Activated T-cell treated with anti-CD3 and anti-CD28 coated beads for 48 hours (primary cell): Measurements from ENCODE around the gene SLC35D3.
"Not testable (repeated sequence)": the region's sequence is repeated elsewhere in the genome, so short reads cannot be mapped to it uniquely, and the experiment has no call there.

Source experiments
- DNase-seq: peaks from one replicate; pipeline ENCODE4 v3.0.0-alpha.2; 2020; ENCODE audit warnings: low read depth

The SLC35D3 gene, protein sequence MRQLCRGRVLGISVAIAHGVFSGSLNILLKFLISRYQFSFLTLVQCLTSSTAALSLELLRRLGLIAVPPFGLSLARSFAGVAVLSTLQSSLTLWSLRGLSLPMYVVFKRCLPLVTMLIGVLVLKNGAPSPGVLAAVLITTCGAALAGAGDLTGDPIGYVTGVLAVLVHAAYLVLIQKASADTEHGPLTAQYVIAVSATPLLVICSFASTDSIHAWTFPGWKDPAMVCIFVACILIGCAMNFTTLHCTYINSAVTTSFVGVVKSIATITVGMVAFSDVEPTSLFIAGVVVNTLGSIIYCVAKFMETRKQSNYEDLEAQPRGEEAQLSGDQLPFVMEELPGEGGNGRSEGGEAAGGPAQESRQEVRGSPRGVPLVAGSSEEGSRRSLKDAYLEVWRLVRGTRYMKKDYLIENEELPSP

DNA sequence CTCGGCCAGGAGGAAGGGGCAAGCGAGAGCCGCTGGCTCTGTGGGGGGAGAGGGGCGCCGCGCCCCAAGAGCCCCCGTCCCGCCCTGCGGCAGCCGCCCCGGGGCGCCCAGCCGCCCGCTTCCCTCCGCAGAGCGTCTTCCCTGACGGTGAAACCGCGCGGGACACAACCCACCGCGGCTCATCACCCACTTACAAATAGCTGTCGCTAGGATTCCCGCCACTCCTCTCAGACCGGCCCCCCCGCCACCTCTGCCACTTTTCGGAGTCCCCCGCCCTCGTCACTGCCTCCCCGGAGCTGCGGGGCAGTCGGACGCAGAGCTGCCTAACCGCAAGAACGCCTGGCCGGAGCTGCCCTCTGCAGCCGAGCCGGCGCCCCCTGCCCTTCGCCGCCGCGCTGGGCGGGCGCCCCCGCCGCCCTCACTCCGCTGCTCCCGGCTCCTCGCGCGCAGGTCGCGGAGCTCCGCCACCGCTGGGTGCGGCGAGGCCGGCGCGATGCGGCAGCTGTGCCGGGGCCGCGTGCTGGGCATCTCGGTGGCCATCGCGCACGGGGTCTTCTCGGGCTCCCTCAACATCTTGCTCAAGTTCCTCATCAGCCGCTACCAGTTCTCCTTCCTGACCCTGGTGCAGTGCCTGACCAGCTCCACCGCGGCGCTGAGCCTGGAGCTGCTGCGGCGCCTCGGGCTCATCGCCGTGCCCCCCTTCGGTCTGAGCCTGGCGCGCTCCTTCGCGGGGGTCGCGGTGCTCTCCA, at the start of gene SLC35D3:
SLC35D3 (plus strand) TSS at position 366 of the 749 bp plus-strand sequence; CDS start at position 494, 128 bp downstream.
- DNase-seq: no peak

DNA sequence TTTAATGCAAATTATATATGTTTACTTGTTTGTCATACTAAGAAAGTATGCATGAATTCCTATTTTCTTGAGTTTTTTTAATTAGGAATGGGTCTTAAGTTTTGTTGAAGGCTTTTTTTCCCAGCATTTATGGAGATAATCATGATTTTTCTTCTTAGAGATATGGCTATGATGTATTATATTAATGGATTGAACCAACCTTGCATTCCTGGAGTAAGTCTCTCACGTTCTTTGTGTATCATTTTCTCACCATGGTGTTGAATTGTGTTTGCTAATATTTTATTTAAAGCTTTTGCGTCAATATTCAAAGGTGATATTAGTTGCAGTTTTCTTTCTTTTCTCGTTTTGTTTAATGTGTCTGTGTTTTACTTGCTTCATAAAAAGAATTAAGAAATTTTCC, 48.4 kb upstream of the SLC35D3 start:
- DNase-seq: no peak

DNA sequence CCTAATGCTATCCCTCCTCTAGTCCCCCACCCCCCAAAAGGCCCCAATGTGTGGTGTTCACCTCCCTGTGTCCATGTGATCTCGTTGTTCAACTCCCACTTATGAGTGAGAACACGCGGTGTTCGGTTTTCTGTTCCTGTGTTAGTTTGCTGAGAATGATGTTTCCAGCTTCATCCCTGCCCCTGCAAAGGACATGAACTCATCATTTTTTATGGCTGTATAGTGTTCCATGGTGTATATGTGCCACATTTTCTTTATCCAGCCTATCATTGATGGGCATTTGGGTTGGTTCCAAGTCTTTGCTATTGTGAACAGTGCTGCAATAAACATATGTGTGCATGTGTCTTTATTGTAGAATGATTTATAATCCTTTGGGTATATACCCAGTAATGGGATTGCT, 45.6 kb upstream of the SLC35D3 start:
- DNase-seq: not testable (repeated sequence)

DNA sequence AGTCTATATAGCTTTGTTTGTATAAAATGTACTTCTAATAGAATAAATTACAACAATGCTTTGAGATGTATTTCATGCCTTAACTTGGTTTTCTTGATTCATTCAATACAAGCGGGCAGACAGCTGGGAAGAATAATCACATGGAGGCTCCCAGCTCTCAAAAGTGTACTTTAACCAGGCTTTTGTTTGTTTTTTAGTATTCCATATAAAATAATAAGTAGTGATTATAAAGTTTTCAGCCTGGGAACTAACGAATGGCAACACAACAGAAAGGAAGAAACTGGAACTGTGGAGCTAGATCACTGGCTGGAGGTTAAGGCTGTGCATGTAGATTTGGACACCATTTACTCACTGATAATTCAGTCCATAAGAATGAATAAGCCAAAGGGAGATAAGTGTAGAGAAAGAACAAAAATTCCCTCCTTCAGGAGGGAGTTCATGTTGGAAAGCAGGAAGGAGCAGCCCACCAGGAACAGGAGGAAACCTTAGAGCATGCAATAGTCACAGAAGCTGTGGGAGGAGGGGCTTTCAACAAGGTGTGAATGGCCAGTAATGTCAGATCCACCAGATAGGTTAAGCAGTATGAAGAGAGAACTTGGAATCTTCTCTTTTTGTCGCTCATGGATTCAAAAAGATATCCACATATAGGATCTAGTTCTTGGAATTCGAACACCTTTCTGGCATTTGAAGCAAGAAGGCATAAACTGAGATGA, 41.2 kb upstream of the SLC35D3 start:
- no peak for DNase-seq

DNA sequence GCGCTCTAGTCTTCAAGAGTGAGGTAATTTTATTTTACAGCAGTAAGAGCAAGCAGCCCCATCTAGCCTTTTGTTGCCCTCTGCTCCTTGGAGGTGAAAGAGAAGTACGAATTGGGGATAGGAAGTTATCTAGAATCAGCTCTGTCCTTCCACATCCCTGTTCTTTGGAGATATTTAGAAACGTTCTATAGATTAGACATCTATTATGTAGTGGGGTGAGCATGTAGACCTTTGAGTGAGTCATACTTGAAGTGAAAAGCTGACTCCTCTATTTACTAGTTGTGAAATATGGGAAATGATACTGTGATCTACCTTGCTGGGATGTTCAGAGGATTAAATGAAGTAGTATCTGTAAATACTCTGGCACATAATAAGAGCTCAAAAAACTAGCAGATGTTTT, 36.0 kb upstream of the SLC35D3 start:
- no peak for DNase-seq

DNA sequence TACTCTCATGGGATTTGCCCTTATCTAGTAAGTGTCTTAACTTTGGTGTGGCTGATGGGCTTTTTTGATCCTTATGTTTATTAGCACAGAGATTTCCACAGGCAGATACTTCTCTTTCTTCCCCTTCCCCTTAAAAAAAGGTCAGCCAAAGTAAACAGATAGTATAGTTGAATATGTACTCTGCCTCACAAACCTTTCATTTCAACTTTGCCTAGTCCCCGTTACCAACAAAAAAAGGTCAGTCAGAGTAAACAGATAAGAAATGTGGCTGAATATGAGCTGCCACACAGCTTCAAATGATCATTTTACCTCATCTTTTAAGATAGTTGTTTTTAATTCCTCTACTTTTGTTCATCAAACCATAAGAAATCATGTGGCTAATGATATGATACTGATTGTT, 34.1 kb upstream of the SLC35D3 start:
- no peak for DNase-seq

DNA sequence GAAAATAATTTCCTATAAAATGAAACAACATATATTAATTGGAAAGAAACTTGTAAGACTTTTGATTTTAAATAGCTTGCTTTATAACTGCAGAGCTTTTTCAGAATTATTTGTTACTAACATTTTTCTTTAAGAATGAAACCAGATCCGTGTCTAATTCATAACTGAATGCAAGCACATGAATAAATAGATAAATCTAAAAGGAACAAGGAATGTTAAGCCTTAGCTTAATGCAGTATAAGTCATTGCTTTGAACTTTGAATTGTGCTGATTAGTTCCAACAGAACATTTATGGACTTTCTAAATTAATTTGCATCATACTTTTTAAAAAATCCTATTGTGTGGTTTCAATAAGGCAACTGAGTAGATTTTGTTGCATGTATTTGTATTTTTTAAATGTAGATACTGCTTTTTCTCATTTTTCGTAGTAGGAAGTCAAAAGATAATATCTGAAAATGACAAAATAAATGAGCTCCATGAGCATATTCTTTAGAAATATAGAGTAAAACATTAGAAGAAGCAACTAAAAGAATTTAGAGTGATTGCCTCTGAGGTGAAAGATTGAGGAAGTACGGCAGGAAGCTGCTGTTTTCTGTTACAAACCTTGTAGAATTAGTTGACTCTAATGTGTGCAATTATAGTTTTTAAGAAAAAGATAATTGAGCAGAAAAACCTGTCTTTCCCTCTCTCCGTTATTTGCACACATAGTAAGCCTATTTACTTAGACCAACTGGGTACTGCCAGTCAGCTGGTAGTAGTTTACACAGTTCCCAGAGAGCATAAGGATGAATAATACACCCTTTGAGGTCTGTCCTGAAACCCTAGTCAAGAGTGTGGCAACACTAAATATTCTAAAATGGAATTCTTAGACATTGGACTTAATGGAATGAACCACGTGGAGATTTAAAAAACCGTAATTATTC, 32.6 kb upstream of the SLC35D3 start:
- no peak for DNase-seq

DNA sequence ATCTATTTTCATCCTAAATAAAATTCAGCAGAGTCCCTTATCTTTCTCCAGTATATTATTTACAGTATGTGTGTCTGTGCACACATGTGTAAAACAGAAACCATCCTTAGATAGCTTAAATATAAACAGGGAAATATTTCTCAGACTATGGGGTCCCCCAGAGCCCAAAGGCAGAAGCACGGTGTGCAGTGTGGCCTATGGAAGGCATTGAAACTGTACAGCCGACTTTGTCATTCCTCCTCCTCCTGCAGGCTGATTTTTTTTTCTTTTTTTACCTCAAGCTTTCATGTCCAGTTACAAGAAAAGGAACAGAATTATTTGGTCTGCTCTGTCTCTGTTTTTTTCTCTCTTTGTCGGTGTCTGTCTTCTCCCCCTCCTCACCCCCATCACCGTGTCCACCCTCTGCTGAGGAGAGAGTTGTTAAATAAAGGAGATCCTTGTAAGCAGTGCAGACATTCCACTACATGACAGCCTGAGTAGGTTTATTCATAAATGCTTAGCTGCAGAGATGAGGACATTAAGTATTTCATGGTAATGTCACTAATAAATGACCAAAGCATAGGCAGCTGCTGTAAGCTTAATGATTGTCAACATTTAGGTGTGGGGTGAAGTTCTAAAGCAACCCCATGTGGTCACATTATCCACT, 31.8 kb upstream of the SLC35D3 start:
- no peak for DNase-seq

DNA sequence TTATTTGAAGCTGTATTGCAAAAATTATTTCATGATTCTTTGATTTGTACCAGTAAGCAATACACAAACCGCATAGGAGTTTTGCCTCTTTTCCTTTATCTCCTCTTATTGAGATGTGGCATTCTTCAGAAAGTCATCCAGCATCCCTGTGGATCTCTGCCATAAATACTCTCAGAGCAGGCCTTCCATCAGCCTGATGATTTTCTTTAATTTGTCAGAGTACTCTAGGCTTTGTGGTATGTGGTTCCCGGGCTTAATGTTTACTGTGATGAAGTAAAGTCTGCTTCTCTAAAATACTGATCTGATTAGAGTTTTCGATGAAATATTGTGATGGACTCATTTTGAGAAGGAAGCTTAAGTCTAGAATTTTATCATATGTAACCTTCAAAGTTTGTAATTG, 31.1 kb upstream of the SLC35D3 start:
- DNase-seq: no peak

DNA sequence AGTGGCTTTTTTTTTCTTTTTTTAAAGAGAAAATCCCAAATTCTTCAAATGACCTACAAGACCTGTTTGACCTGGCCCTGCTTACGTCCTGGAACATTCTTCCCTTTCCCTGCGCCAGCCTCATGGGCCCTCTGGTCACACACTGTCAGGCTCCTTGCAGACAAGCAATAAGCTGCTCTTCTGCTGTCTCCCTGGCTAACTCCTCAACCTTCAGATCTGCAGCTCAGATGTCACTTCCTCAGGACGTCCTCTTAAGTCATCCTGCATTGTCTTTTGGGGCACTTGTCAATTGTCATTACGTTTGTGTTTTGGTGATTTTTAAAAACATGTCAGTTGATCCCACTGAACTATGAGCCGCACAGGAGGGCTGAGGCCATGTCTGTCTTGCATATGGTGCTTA, 28.9 kb upstream of the SLC35D3 start:
- no peak for DNase-seq

DNA sequence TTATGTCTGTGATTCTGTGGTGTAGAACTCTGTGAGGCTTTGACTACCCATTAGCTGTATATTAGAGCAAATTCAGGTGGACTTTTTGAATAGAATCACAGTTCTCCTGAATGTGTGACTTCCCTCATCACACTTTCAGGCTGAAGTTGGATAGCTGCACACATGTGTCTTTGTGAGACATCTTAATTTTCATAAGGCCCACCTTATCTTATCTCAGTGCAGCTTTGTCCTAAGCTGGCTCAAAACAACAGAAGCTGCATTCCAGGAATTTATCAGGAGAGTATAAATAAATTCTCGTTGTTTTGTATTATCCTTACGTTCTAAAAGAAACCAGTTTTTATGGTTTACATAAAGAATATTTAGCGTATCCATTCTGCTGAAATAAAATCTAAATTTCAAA, 26.2 kb upstream of the SLC35D3 start:
- no peak for DNase-seq

DNA sequence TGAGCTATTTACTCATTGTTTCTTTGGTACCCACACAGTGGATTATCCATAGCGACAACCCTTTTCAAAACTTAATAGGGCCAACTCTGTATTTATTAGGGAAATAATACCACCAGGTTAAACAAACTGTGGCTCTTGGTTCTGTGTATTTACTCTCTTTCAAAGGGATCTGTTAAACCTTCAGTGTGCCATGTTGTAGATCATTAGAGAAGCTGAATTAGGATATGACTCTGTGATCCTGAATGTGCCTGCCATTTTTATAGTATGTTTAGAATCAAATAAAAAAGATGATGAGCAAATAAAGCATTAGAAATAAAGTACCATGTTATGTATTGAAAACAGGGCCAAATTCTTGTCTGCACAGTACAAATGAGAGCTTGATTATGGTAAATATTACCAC, 25.0 kb upstream of the SLC35D3 start:
- DNase-seq: no peak

DNA sequence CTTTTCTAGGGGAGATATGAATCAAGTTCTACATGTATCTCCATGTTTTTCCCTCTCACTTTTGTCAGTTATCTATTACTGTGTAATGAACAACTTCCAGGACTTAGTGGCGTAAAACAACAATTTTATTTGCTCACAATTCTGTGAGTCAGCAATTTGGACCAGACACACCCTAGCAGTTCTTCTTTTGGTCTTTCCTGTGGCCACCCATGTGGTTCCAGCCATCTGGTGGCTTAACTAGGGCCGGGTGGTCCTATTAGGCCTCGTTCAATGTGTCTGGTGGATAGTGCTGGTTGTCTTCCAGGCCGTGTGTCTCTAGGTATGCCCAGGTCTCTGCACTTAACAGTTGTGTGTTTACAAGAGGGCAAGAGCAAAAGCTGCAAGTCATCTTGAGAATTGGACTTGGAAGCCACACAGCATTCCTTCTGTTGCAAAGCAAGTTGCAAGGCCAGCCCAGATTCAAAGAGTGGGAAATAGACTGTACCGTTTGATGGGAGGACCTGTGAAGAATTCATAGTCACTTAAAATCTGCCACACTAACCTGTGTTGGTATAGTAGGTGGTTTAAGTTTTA, 20.8 kb upstream of the SLC35D3 start:
- DNase-seq: no peak

DNA sequence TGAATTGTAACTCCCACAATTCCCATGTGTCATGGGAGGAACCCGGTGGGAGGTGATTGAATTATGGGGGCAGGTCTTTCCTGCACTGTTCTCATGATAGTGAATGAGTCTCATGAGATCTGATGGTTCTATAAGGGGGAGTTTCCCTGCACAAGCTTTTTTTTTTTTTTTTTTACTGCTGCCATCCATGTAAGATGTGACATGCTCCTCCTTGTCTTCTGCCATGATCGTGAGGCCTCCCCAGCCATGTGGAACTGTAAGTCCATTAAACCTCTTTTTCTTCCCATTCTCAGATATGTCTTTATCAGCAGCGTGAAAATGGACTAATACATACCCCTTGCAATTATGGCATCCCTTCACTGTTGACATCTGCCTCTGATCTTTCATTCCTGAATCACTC, 17.6 kb upstream of the SLC35D3 start:
- not testable (repeated sequence) for DNase-seq

DNA sequence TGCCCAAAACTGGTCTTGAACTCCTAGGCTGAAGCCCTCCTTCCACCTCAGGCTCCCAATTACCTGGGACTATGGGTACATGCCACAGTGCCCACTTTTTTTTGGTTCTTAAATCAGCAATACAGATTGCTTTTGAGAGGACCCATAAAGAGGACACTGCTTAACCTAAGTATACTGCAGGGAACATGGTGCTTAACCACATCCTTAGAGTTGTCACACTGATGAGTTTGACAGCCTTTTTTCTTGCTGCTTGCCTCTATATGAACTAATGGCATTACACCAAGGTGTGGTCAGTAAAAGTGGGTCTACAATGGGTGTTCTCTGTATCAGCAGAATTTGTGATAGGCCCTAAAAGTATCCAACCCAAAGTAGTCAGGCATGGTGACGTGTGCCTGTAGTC, 7.2 kb upstream of the SLC35D3 start:
- no peak for DNase-seq

DNA sequence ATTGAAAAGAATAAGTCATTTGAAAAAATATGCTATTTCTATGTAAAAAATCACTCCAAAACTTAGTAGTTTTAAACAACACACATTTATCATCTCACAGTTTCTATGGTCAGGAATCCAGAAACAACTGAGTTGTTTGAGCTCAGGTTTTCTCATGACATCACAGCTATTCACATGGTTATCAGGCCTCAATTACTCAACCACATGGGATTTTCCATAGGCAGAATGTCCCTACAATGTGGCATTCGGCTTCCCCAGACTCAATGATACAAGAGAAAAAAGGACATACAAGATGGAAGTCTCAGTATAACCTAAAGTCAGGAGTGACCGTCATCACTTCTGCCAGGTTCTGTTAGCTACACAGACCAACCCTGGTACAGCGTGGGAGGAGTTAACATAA, 3.4 kb upstream of the SLC35D3 start:
- no peak for DNase-seq

DNA sequence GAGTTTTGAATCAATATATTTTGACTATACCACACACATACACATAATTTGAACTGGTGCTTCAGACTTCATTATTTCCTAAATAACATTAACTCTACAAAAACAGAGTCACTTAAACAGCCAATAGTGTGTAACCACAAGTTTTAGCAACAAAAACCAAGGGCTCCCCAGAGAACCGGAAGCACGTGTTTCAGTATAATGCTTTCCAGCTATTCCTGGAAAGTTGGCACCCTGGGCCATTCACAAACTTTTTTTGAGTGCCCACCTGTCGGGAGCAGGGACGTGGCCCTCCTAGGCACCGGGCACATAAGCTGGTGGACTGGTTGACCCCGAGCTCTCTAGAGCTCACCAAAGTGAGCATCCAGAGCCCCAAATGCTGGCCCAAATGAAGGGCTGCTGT, 1.9 kb upstream of the SLC35D3 start:
- no peak for DNase-seq

DNA sequence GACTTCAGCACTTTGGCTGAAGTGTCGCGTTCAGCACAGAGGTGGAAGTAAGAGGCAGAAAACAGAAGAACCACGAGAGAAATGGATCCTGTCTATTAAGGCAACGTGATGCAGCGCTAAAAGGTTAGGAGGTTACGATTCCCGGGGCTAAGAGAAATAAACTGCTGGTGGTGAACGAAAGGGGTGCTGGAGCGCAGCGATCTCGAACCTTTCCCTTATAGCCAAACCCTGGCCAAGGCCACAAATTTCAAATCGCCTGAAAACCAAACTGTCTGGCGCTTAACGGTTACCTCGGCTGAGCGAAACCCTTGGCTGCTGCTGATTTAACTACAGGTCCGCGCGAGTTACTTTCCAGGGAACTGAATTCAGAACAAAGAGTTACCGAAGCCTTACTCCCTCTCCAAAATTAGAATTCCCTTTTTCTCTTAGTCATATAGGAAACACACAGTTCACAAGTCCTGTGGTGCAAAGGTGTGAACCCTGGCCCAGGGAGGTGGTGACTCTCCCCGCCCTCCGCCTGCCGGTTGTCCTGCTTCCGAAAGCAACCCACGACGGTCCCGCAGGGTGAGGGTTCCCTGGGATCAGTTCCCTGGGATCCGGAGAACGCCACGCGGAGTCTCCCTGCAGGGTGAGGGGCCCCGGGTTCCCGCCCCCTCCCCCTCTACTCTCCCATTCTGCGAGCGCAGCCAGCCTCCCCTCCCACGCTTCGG, 1.3 kb upstream of the SLC35D3 start:
- no peak for DNase-seq

DNA sequence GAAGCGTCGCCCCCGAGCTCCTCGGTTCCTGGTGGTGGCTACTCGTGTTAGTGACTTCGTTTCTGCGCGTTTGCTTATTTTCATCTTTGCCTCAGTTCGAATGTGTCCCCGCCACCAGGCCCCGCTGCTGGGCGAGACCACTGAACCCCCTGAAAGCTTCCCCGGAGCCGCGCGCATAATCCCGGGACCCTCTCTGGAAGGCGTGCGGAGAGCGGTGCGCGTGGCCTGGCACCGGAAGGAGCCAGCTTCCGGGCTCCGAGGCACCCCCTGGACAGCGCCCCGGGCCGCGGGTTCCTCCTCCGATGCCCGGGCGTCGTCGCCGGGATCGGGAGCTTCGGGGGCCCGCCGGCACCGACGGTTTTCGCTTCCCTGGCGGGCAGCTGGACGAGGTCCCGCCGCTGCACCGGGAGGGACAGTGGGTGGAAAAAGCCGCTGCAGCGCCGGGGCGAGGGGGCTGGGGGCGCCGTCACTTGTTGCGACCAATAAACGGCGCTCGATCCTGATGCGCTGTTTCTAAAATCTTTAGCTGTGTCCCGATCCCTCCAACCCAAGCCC, 643 bp upstream of the SLC35D3 start:
- DNase-seq: no peak

DNA sequence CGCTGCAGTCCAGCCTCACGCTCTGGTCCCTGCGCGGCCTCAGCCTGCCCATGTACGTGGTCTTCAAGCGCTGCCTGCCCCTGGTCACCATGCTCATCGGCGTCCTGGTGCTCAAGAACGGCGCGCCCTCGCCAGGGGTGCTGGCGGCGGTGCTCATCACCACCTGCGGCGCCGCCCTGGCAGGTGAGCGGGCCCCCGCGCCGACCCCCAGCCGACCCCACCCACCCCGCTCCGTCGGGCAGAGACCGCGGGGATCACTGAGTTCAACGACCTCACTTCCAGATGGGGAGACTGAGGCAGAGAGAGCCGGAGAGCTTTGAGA, 545 bp downstream of the SLC35D3 start:
- no peak for DNase-seq
